CD14-positive monocyte (primary cell): Measurements from ENCODE around the gene MSI1. TPM values are rescaled to one million over a fixed set of nuclear protein-coding genes. Genes with fewer than 3 reads are reported as not detected.
A peak's percentile ranks its signal among the peaks of the same experiment; 100 is the strongest.

Experiments
- DNase-seq, 3 donors: peaks; one replicate each; pipeline ENCODE4 v3.0.0-alpha.2; 2011 to 2022
- H2AFZ ChIP-seq: 2 replicates; pipeline ENCODE4 v1.6.0; 2012; ENCODE audit warnings: mild to moderate bottlenecking, low read depth, low read length, inconsistent platforms; ENCODE audit not compliant: insufficient read depth, poor library complexity, severe bottlenecking
- H3K27ac ChIP-seq, 2 donors: 1 replicate in 1 of 2; 2 replicates in 1 of 2; pipeline ENCODE4 v1.5.1; 2012 to 2013; ENCODE audit warnings: low read length in 2 of 2, control low read depth in 1 of 2, inconsistent platforms in 1 of 2, low read depth in 1 of 2, mild to moderate bottlenecking in 1 of 2
- H3K27me3 ChIP-seq, 2 donors: one replicate each; pipeline versions ENCODE4 v1.6.0 to v1.6.1; 2011 to 2013; ENCODE audit warnings: low read length in 2 of 2; ENCODE audit not compliant: control insufficient read depth in 2 of 2, insufficient read depth in 2 of 2
- H3K36me3 ChIP-seq, 2 donors: replicated peaks in 1 of 2; 1 replicate in 1 of 2; 2 replicates in 1 of 2; pipeline versions ENCODE4 v1.5.1 to v1.6.1; 2012 to 2013; ENCODE audit warnings: low read length in 2 of 2, control low read depth in 1 of 2, inconsistent platforms in 1 of 2, mild to moderate bottlenecking in 1 of 2; ENCODE audit not compliant: insufficient read depth in 2 of 2, control insufficient read depth in 1 of 2
- H3K4me1 ChIP-seq, 2 donors: 1 replicate in 1 of 2; 2 replicates in 1 of 2; pipeline versions ENCODE4 v1.5.1 to v1.6.1; 2012 to 2013; ENCODE audit warnings: low read length in 2 of 2, control low read depth in 1 of 2, inconsistent platforms in 1 of 2, mild to moderate bottlenecking in 1 of 2, moderate library complexity in 1 of 2; ENCODE audit not compliant: insufficient read depth in 2 of 2, control insufficient read depth in 1 of 2
- H3K4me2 ChIP-seq: replicated peaks from 2 replicates; pipeline ENCODE3; 2012; ENCODE audit warnings: low read length, moderate library complexity, mild to moderate bottlenecking; ENCODE audit not compliant: poor library complexity, severe bottlenecking; ENCODE audit errors: extremely low read depth
- H3K4me3 ChIP-seq, 3 experiments: fragments of 200-600 bp in 1 of 3; sonication (generic) in 1 of 3; replicated peaks in 1 of 3; 1 replicate in 2 of 3; 2 replicates in 1 of 3; pipeline ENCODE4 v1.5.1; 2011 to 2013; ENCODE audit warnings: low read length in 3 of 3, mild to moderate bottlenecking in 3 of 3, control low read depth in 2 of 3, low read depth in 2 of 3, inconsistent platforms in 1 of 3, moderate library complexity in 1 of 3
- H3K79me2 ChIP-seq: 2 replicates; pipeline ENCODE4 v1.6.0; 2012; ENCODE audit warnings: mild to moderate bottlenecking, control low read depth, inconsistent platforms, low read length, moderate library complexity; ENCODE audit not compliant: insufficient read depth
- H3K9ac ChIP-seq: 2 replicates; pipeline ENCODE4 v1.6.0; 2017; ENCODE audit warnings: low read length, mild to moderate bottlenecking; ENCODE audit not compliant: insufficient read depth, poor library complexity, severe bottlenecking
- H3K9me3 ChIP-seq, 2 donors: replicated peaks in 1 of 2; 1 replicate in 1 of 2; 2 replicates in 1 of 2; pipeline versions ENCODE4 v1.5.1 to v1.6.1; 2012 to 2013; ENCODE audit warnings: low read length in 2 of 2, control low read depth in 1 of 2; ENCODE audit not compliant: control insufficient read depth in 1 of 2, insufficient read depth in 1 of 2
- H4K20me1 ChIP-seq: 2 replicates; pipeline ENCODE4 v1.6.0; 2012; ENCODE audit warnings: mild to moderate bottlenecking, low read length, control low read depth, moderate library complexity; ENCODE audit not compliant: insufficient read depth
- H3K27ac Mint-ChIP-seq, 7 donors: one replicate each; pipeline ENCODE4 v1.8.0; 2020; ENCODE audit warnings: mild to moderate bottlenecking in 7 of 7, mixed read lengths in 7 of 7, moderate library complexity in 6 of 7, inconsistent platforms in 2 of 7
- H3K27me3 Mint-ChIP-seq, 3 donors: one replicate each; pipeline ENCODE4 v1.8.0; 2021 to 2022; ENCODE audit warnings: low read depth in 3 of 3, mild to moderate bottlenecking in 3 of 3, mixed read lengths in 3 of 3, moderate library complexity in 3 of 3, inconsistent platforms in 1 of 3
- H3K36me3 Mint-ChIP-seq, 2 donors: one replicate each; pipeline ENCODE4 v1.8.0; 2020; ENCODE audit warnings: mixed read lengths in 2 of 2, inconsistent platforms in 1 of 2, mild to moderate bottlenecking in 1 of 2
- H3K4me1 Mint-ChIP-seq: one replicate; pipeline ENCODE4 v1.8.0; 2020; ENCODE audit warnings: mild to moderate bottlenecking, mixed read lengths
- H3K4me3 Mint-ChIP-seq, 2 donors: one replicate each; pipeline ENCODE4 v1.8.0; 2020; ENCODE audit warnings: mild to moderate bottlenecking in 2 of 2, mixed read lengths in 2 of 2, moderate library complexity in 1 of 2
- H3K9me3 Mint-ChIP-seq, 7 donors: one replicate each; pipeline ENCODE4 v1.8.0; 2020 to 2022; ENCODE audit warnings: mixed read lengths in 7 of 7, mild to moderate bottlenecking in 6 of 7, moderate library complexity in 6 of 7, inconsistent platforms in 2 of 7
- WGBS: methylation state at CpG from one replicate; pipeline ENCODE4 v1.1.5; 2013; ENCODE audit warnings: missing lambda C conversion rate; ENCODE audit not compliant: insufficient coverage; 5-methylcytosine and 5-hydroxymethylcytosine counted together
- intact Hi-C, 2 donors: fragments of 100-400 bp; cut with micrococcal nuclease; formaldehyde crosslinking; loops; one replicate each; pipeline versions ENCODE4 v1.15.0 to v1.15.1; 2023
- polyA plus RNA-seq, 3 donors: library from polyadenylated mRNA; depleted of rRNA in 1 of 3; unstranded in 2 of 3; stranded (reverse) in 1 of 3; fragments of 300-500 nt in 2 of 3; fragments of >200 nt in 1 of 3; fragmentation: Illumina TruSeq in 2 of 3; gene quantifications; 1 replicate in 2 of 3; 2 replicates in 1 of 3; pipeline ENCODE4 v1.2.3, GENCODE V29; 2012 to 2021
- TF ChIP-seq, protein P1 (sequence below): fragments of 200-600 bp; IDR thresholded peaks from one replicate; pipeline ENCODE4 v1.8.0; 2022; ENCODE audit warnings: antibody characterized with exemption, mild to moderate bottlenecking

Gene MSI1
- polyA plus RNA-seq, 3 donors, result not detected

DNA sequence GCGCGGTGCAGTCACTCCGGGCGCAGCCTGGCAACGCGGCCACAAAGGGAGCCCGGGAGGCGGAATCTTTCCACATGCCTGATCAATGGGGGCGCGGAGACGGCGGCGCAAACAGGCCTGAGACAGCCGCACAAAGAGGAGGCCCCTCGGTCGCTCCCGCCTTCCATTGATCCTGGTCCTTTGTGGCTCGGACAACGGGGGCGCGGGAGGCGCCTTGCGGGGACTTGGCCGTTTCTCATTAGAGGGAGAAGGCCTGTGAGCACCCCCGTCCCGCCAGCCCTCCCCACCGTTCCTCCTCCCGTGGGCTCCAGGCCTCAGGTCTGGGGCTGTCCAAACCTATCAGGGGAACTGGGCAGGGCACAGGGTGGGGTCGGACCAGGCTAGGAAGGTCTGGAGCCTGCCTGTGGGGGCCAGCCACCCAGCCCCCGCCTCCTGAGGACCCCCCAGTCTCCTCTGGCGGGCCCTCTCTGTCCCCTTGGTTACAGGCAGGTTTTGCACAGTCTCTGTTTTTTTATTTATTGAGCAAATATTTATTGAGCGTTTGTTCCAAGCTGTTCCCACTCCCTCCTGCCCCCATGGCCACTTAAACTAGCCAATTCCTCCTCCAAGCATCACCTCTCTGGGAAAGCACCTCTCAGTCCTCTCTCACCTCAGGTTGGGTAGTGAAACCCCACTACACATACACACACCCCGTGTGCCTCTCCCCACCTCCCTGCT lies 29.0 kb upstream of the MSI1 start:
- H3K27ac Mint-ChIP-seq, result no peak overlapping the region
- TF ChIP-seq, protein P1, sequence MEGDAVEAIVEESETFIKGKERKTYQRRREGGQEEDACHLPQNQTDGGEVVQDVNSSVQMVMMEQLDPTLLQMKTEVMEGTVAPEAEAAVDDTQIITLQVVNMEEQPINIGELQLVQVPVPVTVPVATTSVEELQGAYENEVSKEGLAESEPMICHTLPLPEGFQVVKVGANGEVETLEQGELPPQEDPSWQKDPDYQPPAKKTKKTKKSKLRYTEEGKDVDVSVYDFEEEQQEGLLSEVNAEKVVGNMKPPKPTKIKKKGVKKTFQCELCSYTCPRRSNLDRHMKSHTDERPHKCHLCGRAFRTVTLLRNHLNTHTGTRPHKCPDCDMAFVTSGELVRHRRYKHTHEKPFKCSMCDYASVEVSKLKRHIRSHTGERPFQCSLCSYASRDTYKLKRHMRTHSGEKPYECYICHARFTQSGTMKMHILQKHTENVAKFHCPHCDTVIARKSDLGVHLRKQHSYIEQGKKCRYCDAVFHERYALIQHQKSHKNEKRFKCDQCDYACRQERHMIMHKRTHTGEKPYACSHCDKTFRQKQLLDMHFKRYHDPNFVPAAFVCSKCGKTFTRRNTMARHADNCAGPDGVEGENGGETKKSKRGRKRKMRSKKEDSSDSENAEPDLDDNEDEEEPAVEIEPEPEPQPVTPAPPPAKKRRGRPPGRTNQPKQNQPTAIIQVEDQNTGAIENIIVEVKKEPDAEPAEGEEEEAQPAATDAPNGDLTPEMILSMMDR, result no peak
- peak overlapping the region in 1 of 2 donors; percentile 35 for H3K4me3 Mint-ChIP-seq
- Histone ChIP-seq H2AFZ (no peak overlapping the region), H3K79me2 (no peaks in the 10 kb centered on the region), H3K4me1 (no peaks in the 10 kb centered on the region), H3K4me2 (no peak overlapping the region), H4K20me1 (no peaks in the 10 kb centered on the region), H3K9ac (no peak overlapping the region), H3K27me3 (peaks cover 2 to 21% of the 10 kb centered on the region in 2 donors), H3K36me3 (no peaks in the 10 kb centered on the region), H3K9me3 (no peaks in the 10 kb centered on the region), H3K27ac (no peak overlapping the region), H3K4me3 (no peak overlapping the region)
- DNase-seq, result no peak
- no peaks in the 10 kb centered on the region for H3K36me3 Mint-ChIP-seq
- no peaks in the 10 kb centered on the region for H3K9me3 Mint-ChIP-seq
- peaks cover 4% of the 10 kb centered on the region for H3K4me1 Mint-ChIP-seq
- intact Hi-C loops, result no loop called here
- WGBS, result 80% methylated on average over 30 of the region's 33 CpGs
- H3K27me3 Mint-ChIP-seq, result peaks cover 20 to 44% (median 44%) of the 10 kb centered on the region in 3 donors

DNA sequence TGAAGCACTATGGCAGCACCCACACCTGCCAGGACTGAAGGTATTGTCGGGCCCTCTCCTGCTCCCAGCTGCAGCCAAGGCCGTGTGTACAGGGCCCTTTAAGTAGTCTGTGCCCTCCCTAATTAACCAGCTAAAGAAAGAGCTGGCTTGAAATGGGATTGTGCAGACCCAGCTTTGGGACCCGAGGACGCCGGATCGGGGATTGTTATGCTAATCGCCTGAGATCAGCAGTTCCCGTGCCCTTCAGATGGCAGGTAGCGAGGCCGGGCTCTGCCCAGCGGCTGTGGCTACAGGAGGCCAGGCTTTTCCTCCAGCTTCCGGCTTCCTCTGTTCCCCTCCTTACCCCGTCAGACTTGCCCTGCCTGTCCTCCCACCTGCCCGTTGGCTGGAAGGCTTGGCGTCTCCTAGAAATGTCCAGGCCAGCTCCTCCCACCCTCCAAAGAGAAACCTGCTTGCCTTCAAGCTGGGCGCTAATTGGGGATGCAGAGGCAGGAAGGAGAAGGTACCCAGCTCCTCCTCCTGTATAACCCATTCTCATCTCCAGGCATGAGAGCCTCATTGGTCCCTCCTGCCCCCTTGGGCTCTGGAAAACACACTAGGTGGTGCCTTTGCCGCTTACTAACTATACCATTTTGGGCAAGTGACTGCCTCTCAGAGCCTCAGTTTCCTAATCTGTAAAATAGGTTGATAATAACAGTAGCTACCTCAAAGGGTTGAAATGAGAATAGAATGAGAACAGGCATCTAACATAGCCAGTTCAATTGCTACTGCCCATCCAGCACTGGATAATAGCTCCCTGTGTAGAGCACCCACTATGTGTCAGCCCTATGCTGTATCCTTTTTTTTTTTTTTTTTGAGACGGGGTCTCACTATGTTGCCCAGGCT lies 25.8 kb upstream of the MSI1 start:
- no peak overlapping the region for H3K9ac ChIP-seq
- 15% methylated on average over 15 of the region's 18 CpGs for WGBS
- intact Hi-C loops, result no loop called here
- peaks cover 2 to 23% of the 10 kb centered on the region in 2 donors for H3K27me3 ChIP-seq
- H3K4me2 ChIP-seq, result no peak overlapping the region
- H2AFZ ChIP-seq, result peak overlapping the region; percentile 65
- peaks cover 0 to 4% (median 1%) of the 10 kb centered on the region in 7 donors for H3K9me3 Mint-ChIP-seq
- no peak for DNase-seq
- peaks cover 20 to 43% (median 38%) of the 10 kb centered on the region in 3 donors for H3K27me3 Mint-ChIP-seq
- H3K4me3 Mint-ChIP-seq, result peak overlapping the region in 1 of 2 donors; percentile 49
- H3K79me2 ChIP-seq, result no peaks in the 10 kb centered on the region
- no peak overlapping the region for H3K27ac ChIP-seq
- H3K36me3 ChIP-seq, result no peaks in the 10 kb centered on the region
- H3K9me3 ChIP-seq, result no peaks in the 10 kb centered on the region
- H4K20me1 ChIP-seq, result no peaks in the 10 kb centered on the region
- H3K4me3 ChIP-seq, result no peak overlapping the region
- H3K27ac Mint-ChIP-seq, result no peak overlapping the region
- H3K36me3 Mint-ChIP-seq, result no peaks in the 10 kb centered on the region
- H3K4me1 Mint-ChIP-seq, result peaks cover 4% of the 10 kb centered on the region
- H3K4me1 ChIP-seq, result no peaks in the 10 kb centered on the region
- TF ChIP-seq, protein P1, result no peak
